Activated T-cell treated with anti-CD3 and anti-CD28 coated beads for 24 hours (primary cell): ENCODE measurements around the gene CADM2.
"Not testable (repeated sequence)": the region's sequence is repeated elsewhere in the genome, so short reads cannot be mapped to it uniquely, and the experiment has no call there.

ENCODE experiments used
- DNase-seq: peaks from one replicate; pipeline ENCODE4 v3.0.0-alpha.2; 2020; ENCODE audit warnings: low read depth

Gene CADM2

GRCh38 chr3:85077018-85077417, 118.2 kb downstream of the CADM2 start:
- no peak for DNase-seq

- DNase-seq: no peak
These were observed 122.6 kb downstream of the CADM2 start for GRCh38 chr3:85081191-85081906.

GRCh38 chr3:85090495-85090894, 131.7 kb downstream of the CADM2 start:
- no peak for DNase-seq

GRCh38 chr3:85100316-85100715, 141.5 kb downstream of the CADM2 start:
- DNase-seq: no peak

GRCh38 chr3:85102781-85103180, 144.0 kb downstream of the CADM2 start:
- DNase-seq: no peak

- DNase-seq: no peak
These were observed 151.6 kb downstream of the CADM2 start for GRCh38 chr3:85110393-85110792.

- DNase-seq: no peak
These were observed 162.1 kb downstream of the CADM2 start for GRCh38 chr3:85120879-85121278.

GRCh38 chr3:85132864-85133263, 174.1 kb downstream of the CADM2 start:
- not testable (repeated sequence) for DNase-seq

- DNase-seq: not testable (repeated sequence)
These were observed 175.1 kb downstream of the CADM2 start for GRCh38 chr3:85133691-85134420.

- no peak for DNase-seq
These were observed 183.8 kb downstream of the CADM2 start for GRCh38 chr3:85142626-85143025.

- DNase-seq: no peak
These were observed 189.2 kb downstream of the CADM2 start for GRCh38 chr3:85148036-85148435.

GRCh38 chr3:85151555-85151954, 192.8 kb downstream of the CADM2 start:
- no peak for DNase-seq

- not testable (repeated sequence) for DNase-seq
These were observed 194.5 kb downstream of the CADM2 start for GRCh38 chr3:85153279-85153678.

GRCh38 chr3:85159376-85159775, 200.6 kb downstream of the CADM2 start:
- no peak for DNase-seq

GRCh38 chr3:85161544-85161943, 202.8 kb downstream of the CADM2 start:
- DNase-seq: no peak

- DNase-seq: no peak
These were observed 204.1 kb downstream of the CADM2 start for GRCh38 chr3:85162905-85163304.

- no peak for DNase-seq
These were observed 205.6 kb downstream of the CADM2 start for GRCh38 chr3:85164436-85164835.

- no peak for DNase-seq
These were observed 208.8 kb downstream of the CADM2 start for GRCh38 chr3:85167576-85167975.

- no peak for DNase-seq
These were observed 211.9 kb downstream of the CADM2 start for GRCh38 chr3:85170646-85171045.

GRCh38 chr3:85171976-85172375, 213.2 kb downstream of the CADM2 start:
- no peak for DNase-seq

- DNase-seq: no peak
These were observed 218.0 kb downstream of the CADM2 start for GRCh38 chr3:85176799-85177198.

- no peak for DNase-seq
These were observed 224.4 kb downstream of the CADM2 start for GRCh38 chr3:85182975-85183752.

- no peak for DNase-seq
These were observed 226.7 kb downstream of the CADM2 start for GRCh38 chr3:85185495-85185894.
